ENCODE measurements around the gene FYB1.

The FYB1 gene

DNA sequence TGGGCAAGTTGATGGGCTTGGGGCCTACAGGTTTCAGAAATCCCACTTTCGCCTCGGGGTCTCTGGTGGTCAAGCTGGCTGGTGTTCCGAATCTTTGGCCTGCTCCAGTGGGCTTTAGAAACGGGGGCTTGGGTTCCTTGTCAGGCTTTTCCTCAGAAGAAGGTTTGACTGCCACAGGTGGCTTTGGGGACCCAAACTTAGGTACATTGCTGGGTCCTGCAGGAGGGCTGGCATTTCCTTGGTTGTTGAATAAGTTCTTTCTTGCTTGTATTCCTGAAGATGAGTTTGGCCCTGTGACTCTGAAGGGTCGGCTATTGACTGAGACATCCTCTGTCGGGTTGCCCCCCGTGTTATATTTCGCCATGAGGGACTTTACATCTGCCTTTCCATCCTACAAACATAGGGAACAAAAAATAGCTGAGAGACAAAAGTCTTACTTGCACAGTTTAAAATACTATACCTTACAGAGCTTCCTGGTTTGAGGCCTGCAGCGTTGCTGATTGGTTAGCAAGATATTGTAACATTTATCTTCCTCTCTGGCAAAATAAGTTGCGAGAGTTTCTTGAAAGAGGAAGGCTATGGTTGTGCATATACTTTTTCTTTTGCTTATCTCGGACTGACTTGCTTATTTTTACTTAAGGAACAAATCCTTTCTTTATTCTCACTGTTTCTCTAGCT lies 16.6 kb downstream of the FYB1 start:
- no peaks in the 10 kb centered on the region for H3K4me1 ChIP-seq (ENCODE audit: insufficient read depth, low read length)
- H3K36me3 ChIP-seq (ENCODE audit: insufficient read depth, low read length) = no peaks in the 10 kb centered on the region
- WGBS = 96% methylated on average over 8 of the region's 11 CpGs
- no peak overlapping the region for H3K27ac ChIP-seq (ENCODE audit: low read depth, low read length)
- no peak overlapping the region for H3K4me3 ChIP-seq (ENCODE audit: low read length)
- H3K27me3 ChIP-seq (ENCODE audit: insufficient read depth, low read length) = no peaks in the 10 kb centered on the region
- H3K9ac ChIP-seq (ENCODE audit: low read depth, low read length) = no peak overlapping the region
- H3K9me3 ChIP-seq (ENCODE audit: insufficient read depth, low read depth, low read length) = no peaks in the 10 kb centered on the region

DNA sequence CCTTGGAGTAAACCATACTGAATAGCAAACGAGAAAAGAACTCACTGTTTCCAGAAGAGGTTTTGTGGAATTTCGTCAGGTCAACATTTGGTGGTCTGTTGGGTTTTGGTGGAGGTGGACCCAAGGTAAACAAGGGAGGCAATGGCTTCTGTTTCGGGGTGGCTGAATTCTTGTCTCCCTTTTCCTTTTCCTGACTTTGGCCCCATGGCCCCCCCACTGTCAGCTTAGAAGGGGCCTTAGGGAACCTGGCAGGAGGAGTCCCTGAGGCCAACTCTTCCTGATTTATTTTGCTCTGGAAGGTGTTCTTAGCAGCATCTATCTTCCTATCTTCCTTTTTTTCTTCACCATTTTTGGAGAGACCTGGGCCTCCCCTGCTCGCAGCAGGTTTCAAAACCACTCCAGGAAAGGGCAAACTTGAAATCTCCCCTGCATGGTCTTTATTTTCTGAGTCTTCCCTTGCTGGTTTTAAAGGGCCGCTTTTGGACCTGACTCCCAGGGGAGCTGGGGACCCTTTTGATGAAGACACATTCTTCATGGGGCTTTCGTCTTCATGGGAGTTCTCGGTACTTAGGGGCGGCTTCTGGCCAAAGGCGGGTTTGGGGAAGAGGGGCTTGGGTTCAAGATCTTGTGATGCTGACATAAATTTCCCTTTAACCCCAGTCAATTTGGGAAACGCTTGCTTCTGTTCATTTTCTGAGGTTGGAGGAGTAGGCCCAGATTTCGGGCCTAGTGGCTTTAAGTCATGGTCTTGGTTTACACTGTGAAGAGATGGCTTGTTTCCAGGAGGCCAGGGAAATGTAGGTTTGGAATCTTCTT lies 17.4 kb downstream of the FYB1 start:
- WGBS = 93% methylated on average over 11 of the region's 11 CpGs

DNA sequence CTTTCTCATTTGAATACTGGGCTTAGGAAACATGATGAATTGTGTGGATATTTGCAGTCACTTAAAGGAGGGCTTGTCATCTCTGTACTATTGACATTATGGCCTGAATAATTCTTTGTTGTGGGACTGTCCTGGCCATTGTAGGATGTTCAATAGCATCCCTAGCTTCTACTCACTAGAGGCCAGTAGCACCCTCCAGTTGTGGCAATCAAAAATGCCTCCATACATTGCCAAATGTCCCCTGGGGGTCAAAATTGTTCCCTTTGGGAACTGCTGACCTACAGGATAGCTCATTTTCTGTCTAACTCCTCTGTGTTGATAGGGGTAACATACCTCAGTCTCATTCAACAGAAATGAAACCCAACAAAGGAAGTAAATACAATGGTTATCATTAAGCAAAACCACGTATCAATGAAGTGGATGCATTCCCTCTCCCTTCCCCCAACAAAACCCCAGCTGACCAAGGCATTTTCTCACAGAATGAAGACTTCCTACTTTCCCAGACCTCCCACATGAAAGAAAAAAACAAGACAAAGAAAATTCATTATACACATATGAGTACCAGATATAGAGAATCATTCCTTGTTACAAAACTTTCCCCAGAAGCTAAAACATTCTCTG lies 18.1 kb downstream of the FYB1 start:
- Histone ChIP-seq H3K9ac (ENCODE audit: low read depth, low read length) (no peak overlapping the region), H3K27ac (ENCODE audit: low read depth, low read length) (no peak overlapping the region), H3K4me1 (ENCODE audit: insufficient read depth, low read length) (no peaks in the 10 kb centered on the region), H3K4me3 (ENCODE audit: low read length) (no peak overlapping the region), H3K36me3 (ENCODE audit: insufficient read depth, low read length) (no peaks in the 10 kb centered on the region), H3K27me3 (ENCODE audit: insufficient read depth, low read length) (no peaks in the 10 kb centered on the region), H3K9me3 (ENCODE audit: insufficient read depth, low read depth, low read length) (no peaks in the 10 kb centered on the region)
- WGBS = 90% methylated on average over 1 of the region's 1 CpG

More for the DNA sequence above, 17.4 kb downstream of the FYB1 start:
- no peaks in the 10 kb centered on the region for H3K9me3 ChIP-seq (ENCODE audit: insufficient read depth, low read depth, low read length)
- H3K27ac ChIP-seq (ENCODE audit: low read depth, low read length) = no peak overlapping the region
- no peaks in the 10 kb centered on the region for H3K27me3 ChIP-seq (ENCODE audit: insufficient read depth, low read length)
- H3K4me3 ChIP-seq (ENCODE audit: low read length) = no peak overlapping the region
- H3K4me1 ChIP-seq (ENCODE audit: insufficient read depth, low read length) = no peaks in the 10 kb centered on the region
- H3K9ac ChIP-seq (ENCODE audit: low read depth, low read length) = no peak overlapping the region
- no peaks in the 10 kb centered on the region for H3K36me3 ChIP-seq (ENCODE audit: insufficient read depth, low read length)

DNA sequence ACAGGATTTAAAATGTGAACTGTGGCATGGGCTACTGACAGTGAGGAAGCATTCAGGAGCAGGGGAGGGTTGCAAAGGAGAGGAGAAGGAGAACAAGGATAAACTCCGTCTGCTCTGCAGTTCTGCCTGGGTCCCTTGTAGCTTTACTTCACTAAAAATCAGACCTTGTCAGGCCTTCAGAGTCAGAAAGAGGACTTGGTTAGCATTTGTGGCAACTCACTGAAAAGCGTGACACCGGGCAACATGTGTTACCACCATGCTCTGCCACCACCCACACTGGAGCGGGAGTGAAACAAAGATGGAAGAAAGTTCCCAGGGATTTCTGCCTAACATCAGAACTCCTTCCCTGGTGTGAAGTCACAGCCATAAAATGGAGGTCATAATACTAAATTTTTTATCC lies 19.3 kb downstream of the FYB1 start:
- Histone ChIP-seq H3K4me3 (ENCODE audit: low read length) (no peak overlapping the region), H3K27ac (ENCODE audit: low read depth, low read length) (no peak overlapping the region), H3K9me3 (ENCODE audit: insufficient read depth, low read depth, low read length) (no peaks in the 10 kb centered on the region), H3K27me3 (ENCODE audit: insufficient read depth, low read length) (no peaks in the 10 kb centered on the region), H3K4me1 (ENCODE audit: insufficient read depth, low read length) (no peaks in the 10 kb centered on the region), H3K9ac (ENCODE audit: low read depth, low read length) (no peak overlapping the region), H3K36me3 (ENCODE audit: insufficient read depth, low read length) (no peaks in the 10 kb centered on the region)
- 96% methylated on average over 4 of the region's 4 CpGs for WGBS

DNA sequence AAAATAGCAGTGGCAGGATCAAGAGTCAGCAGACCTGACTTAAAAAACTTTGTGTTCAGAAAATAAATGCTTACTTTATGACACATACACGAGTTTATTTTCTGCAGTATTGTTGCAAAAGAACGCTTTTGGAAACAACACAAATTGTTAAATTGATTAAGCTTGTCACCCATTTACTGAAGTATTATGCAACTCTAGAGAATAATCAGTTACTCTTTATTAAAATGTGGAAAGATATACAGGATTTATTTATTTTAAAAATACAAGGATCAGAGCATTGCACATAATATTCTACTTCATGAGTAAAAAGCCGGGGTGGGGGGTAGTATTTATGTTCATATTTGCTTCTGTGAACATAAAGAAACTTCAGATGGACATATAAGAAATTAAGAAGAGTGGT lies 20.0 kb downstream of the FYB1 start:
- H3K9me3 ChIP-seq (ENCODE audit: insufficient read depth, low read depth, low read length) = no peaks in the 10 kb centered on the region
- H3K4me3 ChIP-seq (ENCODE audit: low read length) = no peak overlapping the region
- no peaks in the 10 kb centered on the region for H3K27me3 ChIP-seq (ENCODE audit: insufficient read depth, low read length)
- 93% methylated on average over 3 of the region's 3 CpGs for WGBS
- no peaks in the 10 kb centered on the region for H3K4me1 ChIP-seq (ENCODE audit: insufficient read depth, low read length)
- no peak overlapping the region for H3K27ac ChIP-seq (ENCODE audit: low read depth, low read length)
- H3K9ac ChIP-seq (ENCODE audit: low read depth, low read length) = no peak overlapping the region
- H3K36me3 ChIP-seq (ENCODE audit: insufficient read depth, low read length) = no peaks in the 10 kb centered on the region

DNA sequence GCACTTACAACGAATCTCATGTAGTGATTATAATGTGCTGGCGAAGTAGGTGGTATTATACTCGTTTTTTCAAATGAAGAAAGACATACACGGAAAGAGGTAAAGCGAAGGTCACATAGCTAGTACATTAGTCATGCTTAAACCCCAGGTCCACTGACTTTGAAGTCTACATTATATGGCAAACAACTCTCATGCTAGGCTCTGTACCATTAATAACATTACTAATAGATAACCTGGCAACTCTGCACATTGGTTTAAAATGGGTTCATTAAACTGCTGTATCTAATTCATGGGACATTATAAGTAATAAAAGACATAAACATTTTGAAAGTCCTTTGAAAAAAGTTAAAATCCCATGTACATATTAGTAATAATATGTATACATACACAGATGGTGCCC lies 21.2 kb downstream of the FYB1 start:
- H3K36me3 ChIP-seq (ENCODE audit: insufficient read depth, low read length) = no peaks in the 10 kb centered on the region
- no peak overlapping the region for H3K4me3 ChIP-seq (ENCODE audit: low read length)
- H3K4me1 ChIP-seq (ENCODE audit: insufficient read depth, low read length) = no peaks in the 10 kb centered on the region
- H3K27ac ChIP-seq (ENCODE audit: low read depth, low read length) = no peak overlapping the region
- H3K9me3 ChIP-seq (ENCODE audit: insufficient read depth, low read depth, low read length) = no peaks in the 10 kb centered on the region
- WGBS = 81% methylated on average over 5 of the region's 5 CpGs
- no peak overlapping the region for H3K9ac ChIP-seq (ENCODE audit: low read depth, low read length)
- no peaks in the 10 kb centered on the region for H3K27me3 ChIP-seq (ENCODE audit: insufficient read depth, low read length)

DNA sequence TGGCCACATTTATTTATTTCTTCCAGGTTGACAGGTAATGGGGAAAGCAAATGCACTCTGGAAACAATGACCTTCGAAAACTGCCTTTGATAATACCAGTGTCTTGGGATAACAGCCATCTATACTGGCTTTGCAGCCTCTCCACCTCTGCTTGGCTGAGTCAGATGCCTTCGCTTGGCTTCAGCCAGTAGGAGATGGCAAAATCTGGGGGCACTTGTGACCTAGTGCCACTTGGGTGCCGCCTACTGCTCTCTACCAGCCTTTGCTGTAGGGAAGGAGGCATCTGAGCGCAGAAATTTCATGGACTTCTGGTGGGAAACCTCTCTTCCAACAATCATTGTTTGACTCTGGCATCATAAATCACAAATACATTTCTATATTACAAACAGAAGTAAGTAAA lies 21.8 kb downstream of the FYB1 start:
- no peaks in the 10 kb centered on the region for H3K27me3 ChIP-seq (ENCODE audit: insufficient read depth, low read length)
- H3K9me3 ChIP-seq (ENCODE audit: insufficient read depth, low read depth, low read length) = no peaks in the 10 kb centered on the region
- no peak overlapping the region for H3K9ac ChIP-seq (ENCODE audit: low read depth, low read length)
- 87% methylated on average over 4 of the region's 4 CpGs for WGBS
- no peaks in the 10 kb centered on the region for H3K4me1 ChIP-seq (ENCODE audit: insufficient read depth, low read length)
- H3K27ac ChIP-seq (ENCODE audit: low read depth, low read length) = no peak overlapping the region
- H3K36me3 ChIP-seq (ENCODE audit: insufficient read depth, low read length) = no peaks in the 10 kb centered on the region
- H3K4me3 ChIP-seq (ENCODE audit: low read length) = no peak overlapping the region

DNA sequence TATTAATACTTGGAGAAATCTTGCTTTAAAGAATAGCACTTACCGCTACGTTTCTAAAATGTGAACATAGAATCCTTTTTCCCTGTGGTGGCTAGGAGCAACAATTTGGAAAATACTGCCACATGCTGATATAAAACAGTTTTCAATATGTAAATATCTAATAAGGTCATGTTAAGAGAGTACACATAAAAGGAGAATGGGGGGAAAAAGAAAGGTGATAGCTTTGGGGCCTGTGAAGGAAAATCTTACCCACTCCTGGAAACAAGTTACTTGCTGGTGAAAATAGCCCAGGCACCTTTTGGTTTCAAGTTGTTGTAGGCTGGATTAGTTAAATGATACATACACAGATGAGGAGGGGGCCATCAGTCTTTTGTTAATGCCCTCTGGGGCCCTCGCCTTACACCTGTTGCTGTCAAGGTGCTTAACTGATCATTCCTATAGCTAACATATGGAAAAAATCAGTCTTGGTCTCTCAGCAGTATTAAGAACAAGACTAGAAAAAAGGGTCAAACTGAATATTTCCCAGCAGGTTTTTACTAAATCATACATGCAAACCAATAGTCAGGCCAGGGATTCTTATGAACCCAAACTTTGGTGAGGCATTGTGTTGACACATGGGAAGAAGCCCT lies 24.1 kb downstream of the FYB1 start:
- WGBS = 95% methylated on average over 3 of the region's 3 CpGs
- H3K9ac ChIP-seq (ENCODE audit: low read depth, low read length) = no peak overlapping the region

DNA sequence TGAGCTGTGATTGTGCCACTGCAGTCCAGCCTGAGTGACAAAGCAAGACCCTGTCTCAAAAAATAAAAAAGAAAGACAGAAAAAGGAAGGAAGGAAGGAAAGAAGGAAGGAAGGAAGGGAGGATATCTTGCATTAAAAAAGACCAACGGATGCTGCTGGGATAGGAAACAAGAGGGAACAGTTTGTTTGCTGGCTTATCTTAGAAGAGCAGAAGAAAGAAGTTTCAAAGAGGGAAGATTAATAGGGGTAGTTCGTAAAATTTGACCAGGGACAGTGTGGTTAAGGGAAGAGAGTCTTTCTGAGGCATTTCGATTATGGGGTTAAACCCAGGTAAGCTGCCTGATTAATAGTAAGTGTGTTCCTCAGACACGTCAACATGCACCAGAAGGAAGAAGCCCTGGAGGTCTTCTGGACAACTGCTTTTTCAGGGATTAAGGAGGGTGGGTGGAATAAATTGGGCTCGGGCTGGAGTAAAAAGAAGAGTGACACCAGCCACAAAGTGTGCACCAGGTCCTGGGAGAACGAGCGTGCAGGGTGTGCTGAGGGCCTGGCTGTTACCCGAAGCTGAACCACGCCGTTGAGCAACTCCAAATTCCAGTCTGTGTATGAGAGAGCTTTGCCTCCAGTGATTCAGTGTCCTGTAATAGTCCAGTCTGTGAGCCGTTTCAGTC lies 24.8 kb downstream of the FYB1 start:
- Histone ChIP-seq H3K9ac (ENCODE audit: low read depth, low read length) (no peak overlapping the region), H3K4me3 (ENCODE audit: low read length) (no peak overlapping the region), H3K27ac (ENCODE audit: low read depth, low read length) (no peak overlapping the region), H3K27me3 (ENCODE audit: insufficient read depth, low read length) (no peaks in the 10 kb centered on the region), H3K36me3 (ENCODE audit: insufficient read depth, low read length) (no peaks in the 10 kb centered on the region), H3K4me1 (ENCODE audit: insufficient read depth, low read length) (no peaks in the 10 kb centered on the region), H3K9me3 (ENCODE audit: insufficient read depth, low read depth, low read length) (no peaks in the 10 kb centered on the region)
- WGBS = 83% methylated on average over 11 of the region's 11 CpGs

More for the DNA sequence above, 24.1 kb downstream of the FYB1 start:
- H3K9me3 ChIP-seq (ENCODE audit: insufficient read depth, low read depth, low read length) = no peaks in the 10 kb centered on the region
- H3K4me1 ChIP-seq (ENCODE audit: insufficient read depth, low read length) = no peaks in the 10 kb centered on the region
- H3K4me3 ChIP-seq (ENCODE audit: low read length) = no peak overlapping the region
- H3K36me3 ChIP-seq (ENCODE audit: insufficient read depth, low read length) = no peaks in the 10 kb centered on the region
- H3K27ac ChIP-seq (ENCODE audit: low read depth, low read length) = no peak overlapping the region
- no peaks in the 10 kb centered on the region for H3K27me3 ChIP-seq (ENCODE audit: insufficient read depth, low read length)

DNA sequence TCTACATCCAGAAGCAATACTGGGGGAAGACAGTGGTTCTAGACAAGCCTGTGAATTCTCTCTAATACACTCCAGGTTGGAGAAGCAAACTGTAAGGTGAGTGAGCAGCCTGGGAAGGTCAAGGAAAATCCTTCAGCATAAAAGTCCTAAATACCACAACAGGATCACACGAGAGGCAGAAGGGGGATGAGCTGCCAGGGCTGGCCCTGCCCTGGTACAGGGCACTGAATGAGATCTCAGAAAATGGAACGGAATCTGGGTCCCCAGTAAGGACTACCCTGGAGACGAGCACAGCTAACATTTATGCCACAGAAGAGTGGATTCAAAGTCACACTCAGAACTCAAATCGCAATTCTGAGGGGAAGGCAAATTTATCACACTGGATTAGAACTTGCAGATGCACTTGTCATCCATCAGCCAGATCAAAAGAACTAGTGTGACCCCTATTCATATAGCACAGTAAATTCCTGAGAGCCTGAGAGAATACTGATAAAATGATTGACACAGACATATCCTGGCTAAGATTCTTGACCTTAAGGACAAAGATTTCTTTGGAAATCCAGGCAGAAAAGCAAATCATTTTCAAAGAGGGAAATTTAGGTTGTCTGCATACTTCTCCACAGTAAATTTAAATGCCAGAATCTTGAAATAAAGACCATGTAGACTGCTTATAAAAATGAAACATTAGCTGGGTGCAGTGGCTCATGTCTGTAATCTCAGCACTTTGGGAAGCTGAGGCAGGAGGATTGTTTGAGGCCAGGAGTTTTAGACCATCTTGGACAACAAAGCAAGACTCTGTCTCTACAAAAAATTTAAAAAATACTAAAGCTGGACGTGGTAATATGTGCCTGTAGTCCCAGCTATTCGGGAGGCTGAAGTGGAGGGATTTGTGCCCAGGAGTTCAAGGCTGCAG lies 25.6 kb downstream of the FYB1 start:
- Histone ChIP-seq H3K9me3 (ENCODE audit: insufficient read depth, low read depth, low read length) (no peaks in the 10 kb centered on the region), H3K4me3 (ENCODE audit: low read length) (no peak overlapping the region), H3K27me3 (ENCODE audit: insufficient read depth, low read length) (no peaks in the 10 kb centered on the region), H3K27ac (ENCODE audit: low read depth, low read length) (no peak overlapping the region), H3K36me3 (ENCODE audit: insufficient read depth, low read length) (no peaks in the 10 kb centered on the region), H3K9ac (ENCODE audit: low read depth, low read length) (no peak overlapping the region), H3K4me1 (ENCODE audit: insufficient read depth, low read length) (no peaks in the 10 kb centered on the region)
- 87% methylated on average over 6 of the region's 6 CpGs for WGBS

Measured in HUES64 (cell line).